GM19468 (cell line): ENCODE data around the gene MAGEA11.
"Not testable (repeated sequence)": the region's sequence is repeated elsewhere in the genome, so short reads cannot be mapped to it uniquely, and the experiment has no call there.

Experiments
- ATAC-seq: cut with Tn5 transposase; IDR thresholded peaks from one replicate; pipeline ENCODE4 v1.9.1; 2021; ENCODE audit warnings: mild to moderate bottlenecking, moderate library complexity, moderate number of reproducible peaks; ENCODE audit not compliant: unreplicated experiment; ENCODE audit errors: extremely low read depth

Gene MAGEA11

GRCh38 chrX:149711545-149712236 is at the start of gene MAGEA11:
MAGEA11 (plus strand) TSS chrX:149712060; CDS start chrX:149713160, 1,100 bp downstream.
- ATAC-seq, result no peak

GRCh38 chrX:149675088-149675487 is 36.8 kb upstream of the MAGEA11 start:
- ATAC-seq, result not testable (repeated sequence)

- not testable (repeated sequence) for ATAC-seq
Measured at GRCh38 chrX:149675554-149675953, 36.3 kb upstream of the MAGEA11 start.

- not testable (repeated sequence) for ATAC-seq
Measured at GRCh38 chrX:149679164-149679678, 32.6 kb upstream of the MAGEA11 start.

- ATAC-seq, result no peak
Measured at GRCh38 chrX:149681182-149681581, 30.7 kb upstream of the MAGEA11 start.

- no peak for ATAC-seq
Measured at GRCh38 chrX:149682031-149682430, 29.8 kb upstream of the MAGEA11 start.

GRCh38 chrX:149682956-149683947 is 28.6 kb upstream of the MAGEA11 start:
- ATAC-seq, result no peak

- no peak for ATAC-seq
Measured at GRCh38 chrX:149683966-149684730, 27.7 kb upstream of the MAGEA11 start.

GRCh38 chrX:149687991-149688390 is 23.9 kb upstream of the MAGEA11 start:
- ATAC-seq, result no peak

GRCh38 chrX:149688552-149688951 is 23.3 kb upstream of the MAGEA11 start:
- ATAC-seq, result no peak

- no peak for ATAC-seq
Measured at GRCh38 chrX:149691794-149692193, 20.1 kb upstream of the MAGEA11 start.

GRCh38 chrX:149692686-149693272 is 19.1 kb upstream of the MAGEA11 start:
- not testable (repeated sequence) for ATAC-seq

- ATAC-seq, result no peak
Measured at GRCh38 chrX:149699761-149700160, 12.1 kb upstream of the MAGEA11 start.

- no peak for ATAC-seq
Measured at GRCh38 chrX:149704664-149705063, 7.2 kb upstream of the MAGEA11 start.

GRCh38 chrX:149707147-149707901 is 4.5 kb upstream of the MAGEA11 start:
- ATAC-seq, result no peak

GRCh38 chrX:149712831-149713230 is 971 bp downstream of the MAGEA11 start:
- no peak for ATAC-seq

GRCh38 chrX:149713279-149714050 is 1.6 kb downstream of the MAGEA11 start:
- ATAC-seq, result no peak

GRCh38 chrX:149715468-149715867 is 3.6 kb downstream of the MAGEA11 start:
- ATAC-seq, result no peak
